Measurements from ENCODE around the gene PCDHGC4.

Gene PCDHGC4

DNA sequence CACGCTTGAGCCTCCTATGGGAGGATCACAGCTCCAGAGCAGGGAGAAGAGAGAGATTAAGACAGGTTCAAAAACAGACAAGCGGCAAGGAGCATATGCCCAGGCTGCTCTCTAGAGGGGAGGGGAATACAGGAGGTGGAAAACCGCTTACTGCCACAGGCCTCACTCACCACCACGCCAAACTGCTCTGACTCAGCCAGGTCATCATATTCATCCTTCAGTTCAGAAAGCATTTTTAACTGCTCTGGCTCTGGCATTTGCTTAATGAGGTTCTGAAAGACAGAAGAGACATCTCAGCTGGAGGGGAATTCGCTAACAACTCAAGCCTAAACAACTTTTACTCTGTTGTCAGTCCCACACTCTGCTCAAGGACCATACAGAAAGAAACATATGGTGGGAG, 44.2 kb downstream of the PCDHGC4 start:
- DNase-seq (ENCODE audit: low spot score): no peak

DNA sequence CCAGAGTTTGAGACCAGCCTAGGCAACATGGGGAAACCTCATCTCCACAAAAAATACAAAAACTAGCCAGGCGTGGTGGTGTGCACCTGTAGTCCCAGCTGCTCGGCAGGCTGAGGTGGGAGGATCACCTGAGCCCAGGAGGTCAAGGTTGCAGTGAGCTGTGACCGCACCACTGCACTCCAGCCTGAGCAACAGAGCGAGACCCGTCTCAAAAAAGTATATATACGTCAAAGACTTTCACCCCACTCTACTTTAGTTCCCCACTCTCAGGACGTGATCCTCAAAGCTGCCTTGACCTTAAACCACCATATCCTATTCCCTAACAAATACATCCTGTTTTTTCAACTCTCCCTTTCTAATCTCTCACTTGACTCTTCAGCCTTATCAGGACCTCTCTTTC, 45.0 kb downstream of the PCDHGC4 start:
- no peak for DNase-seq (ENCODE audit: low spot score)

DNA sequence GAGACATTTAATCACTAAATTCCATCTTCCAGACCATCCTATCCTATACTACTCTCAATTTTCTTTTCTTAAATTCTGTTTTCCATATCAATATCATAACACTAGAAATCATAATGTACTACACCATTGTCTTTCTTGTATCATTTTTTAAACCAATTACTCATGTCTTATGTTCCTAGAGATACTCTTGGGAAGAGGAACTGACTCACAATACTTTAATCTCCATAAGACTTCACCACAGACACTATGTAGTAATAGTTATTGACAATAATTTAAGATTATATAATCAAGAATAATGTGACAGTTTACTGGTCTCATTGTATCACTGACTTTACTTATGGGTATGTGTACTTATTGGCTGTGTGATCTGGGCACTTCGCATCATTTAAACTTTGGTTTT, 47.9 kb downstream of the PCDHGC4 start:
- DNase-seq (ENCODE audit: low spot score): no peak

DNA sequence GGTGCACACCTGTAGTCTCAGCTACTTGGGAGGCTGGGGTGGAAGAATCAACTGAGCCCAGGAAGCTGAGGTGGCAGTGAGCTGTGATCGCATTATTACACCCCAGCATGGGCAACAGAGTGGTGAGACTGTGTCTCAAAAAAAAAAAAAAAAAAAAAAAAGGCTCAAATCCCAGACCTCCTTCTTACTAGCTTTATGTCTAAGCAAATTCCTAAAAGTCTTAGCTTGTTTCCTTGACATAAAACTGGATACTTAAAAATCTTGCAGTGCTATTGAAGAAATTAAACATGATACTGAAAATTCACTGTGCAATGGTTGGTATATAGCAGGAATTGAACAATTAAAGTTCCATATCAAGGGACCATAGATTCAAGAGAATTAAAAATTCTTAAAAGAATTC, 49.1 kb downstream of the PCDHGC4 start:
- DNase-seq (ENCODE audit: low spot score): no peak

DNA sequence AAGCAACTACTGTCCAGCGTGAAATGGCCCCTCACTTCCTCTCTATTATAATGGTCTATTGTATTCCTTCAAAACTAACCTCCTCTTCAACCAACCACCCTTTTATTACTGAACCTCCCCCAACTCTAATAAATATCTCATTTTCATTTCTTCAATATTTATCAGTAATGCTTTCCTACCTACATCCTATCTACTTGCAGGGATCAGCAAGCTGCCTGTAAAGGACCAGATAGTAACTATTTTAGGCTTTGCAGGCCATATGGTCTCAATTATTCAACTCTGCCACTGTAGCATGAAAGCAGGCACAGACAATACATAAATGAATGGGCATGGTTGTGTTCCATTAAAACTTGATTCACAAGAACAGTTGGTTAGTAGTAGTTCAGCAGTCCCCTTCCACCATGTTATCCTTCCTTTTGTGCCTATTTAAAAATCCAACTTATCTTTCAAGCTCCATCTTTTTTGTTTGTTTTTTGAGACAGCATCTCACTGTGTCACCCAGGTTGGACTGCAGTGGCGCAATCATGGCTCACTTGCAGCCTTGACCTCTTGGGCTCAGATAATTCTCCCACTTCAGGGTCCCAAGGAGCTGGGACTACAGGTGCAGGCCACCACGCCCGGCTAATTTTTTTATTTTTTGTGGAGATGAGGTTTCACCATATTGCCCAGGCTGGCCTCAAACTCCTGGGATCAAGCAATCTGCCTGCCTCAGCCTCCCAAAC, 49.8 kb downstream of the PCDHGC4 start:
- DNase-seq (ENCODE audit: low spot score): no peak
